22Rv1 (cell line): ENCODE results near the gene SMARCD1.

ENCODE experiments used
- H3K27ac ChIP-seq: fragments of 450-650 bp; 2 replicates; pipeline ENCODE4 v1.5.1; 2017
- CTCF ChIP-seq: fragments of 450-650 bp; IDR thresholded peaks from 2 replicates; pipeline ENCODE4 v1.5.1; 2017; ENCODE audit warnings: mild to moderate bottlenecking
- ZFX ChIP-seq: fragments of 450-650 bp; IDR thresholded peaks from 2 replicates; pipeline ENCODE4 v1.6.1; 2017; ENCODE audit warnings: antibody characterized with exemption, borderline replicate concordance

Gene SMARCD1

GRCh38 chr12:50099302-50100008, 14.3 kb downstream of the SMARCD1 start:
- no peak for TF ChIP-seq ZFX
- no peak for TF ChIP-seq CTCF
- no peak overlapping the region for H3K27ac ChIP-seq

- no peak for TF ChIP-seq ZFX
- no peak for TF ChIP-seq CTCF
- no peak overlapping the region; the same call in 1 of the 2 replicates for H3K27ac ChIP-seq
Measured at GRCh38 chr12:50100561-50100960, 15.4 kb downstream of the SMARCD1 start.

- TF ChIP-seq CTCF (peak; percentile 50), ZFX (no peak)
- H3K27ac ChIP-seq: peak overlapping the region; percentile 2; the same call in 1 of the 2 replicates
Measured at GRCh38 chr12:50101663-50102062, 16.5 kb downstream of the SMARCD1 start.

- no peak overlapping the region; the same call in 1 of the 2 replicates for H3K27ac ChIP-seq
- no peak for TF ChIP-seq CTCF
- no peak for TF ChIP-seq ZFX
Measured at GRCh38 chr12:50102131-50102531, 17.0 kb downstream of the SMARCD1 start.

GRCh38 chr12:50102646-50103309, 17.6 kb downstream of the SMARCD1 start:
- no peak for TF ChIP-seq CTCF
- no peak for TF ChIP-seq ZFX
- 0 out of 2 replicates have a peak overlapping the region, but pooled peaks have one; percentile 20 for H3K27ac ChIP-seq

GRCh38 chr12:50103351-50103750, 18.2 kb downstream of the SMARCD1 start:
- 0 out of 2 replicates have a peak overlapping the region, but pooled peaks have one; percentile 20 for H3K27ac ChIP-seq
- no peak for TF ChIP-seq CTCF
- TF ChIP-seq ZFX: no peak

- TF ChIP-seq ZFX (no peak), CTCF (peak; percentile 28; the same call in 1 of the 2 replicates)
- H3K27ac ChIP-seq: 0 out of 2 replicates have a peak within 1 kb of the TSS, but pooled peaks have one; percentile 20
Measured at GRCh38 chr12:50103767-50104321, 18.7 kb downstream of the SMARCD1 start, which contains the start of gene GPD1. TSS of gene GPD1 (plus strand) at chr12:50104008. CDS start at chr12:50104051, 43 bp downstream.
